SH-SY5Y (cell line): Measurements from ENCODE around the gene GUCY1A2.

ENCODE experiments used
- GATA2 ChIP-seq: IDR thresholded peaks from 2 replicates; pipeline ENCODE4 v1.6.1; 2011; ENCODE audit warnings: mild to moderate bottlenecking, low read depth, low read length
- GATA3 ChIP-seq: IDR thresholded peaks from 2 replicates; pipeline ENCODE4 v1.6.1; 2011; ENCODE audit warnings: low read depth, mild to moderate bottlenecking, low read length, moderate library complexity

GRCh38 chr11:106950067-106950491 lies 68.2 kb downstream of the GUCY1A2 start:
- TF ChIP-seq GATA3 (no peak), GATA2 (no peak)
